SK-N-SH treated with all-trans-retinoic acid at 6 μM for 48 hours (cell line): Measurements from ENCODE around the gene SMARCC1.

Experiments
- BACH2 ChIP-seq: fragments of 250-450 bp; sonication (Bioruptor Pico); IDR thresholded peaks from 2 replicates; pipeline ENCODE4 v1.9.0; 2021; ENCODE audit warnings: mild to moderate bottlenecking, borderline replicate concordance
- ISL1 ChIP-seq: fragments of 250-450 bp; sonication (Bioruptor Pico); IDR thresholded peaks from 2 replicates; pipeline ENCODE4 v2.1.2; 2022; ENCODE audit warnings: mild to moderate bottlenecking, moderate library complexity
- RARB ChIP-seq: fragments of 250-450 bp; sonication (Bioruptor Pico); IDR thresholded peaks from 2 replicates; pipeline ENCODE4 v1.8.0; 2021; ENCODE audit warnings: mild to moderate bottlenecking, moderate library complexity
- ZC3H10 ChIP-seq: fragments of 250-450 bp; sonication (Bioruptor Pico); IDR thresholded peaks from 2 replicates; pipeline ENCODE4 v1.5.1; 2021; ENCODE audit warnings: mild to moderate bottlenecking, moderate library complexity
- ZFP3 ChIP-seq: fragments of 250-450 bp; sonication (Bioruptor Pico); IDR thresholded peaks from 2 replicates; pipeline ENCODE4 v1.5.0; 2020; ENCODE audit warnings: mild to moderate bottlenecking, moderate library complexity
- TF ChIP-seq, protein P1 (sequence below): fragments of 250-450 bp; sonication (Bioruptor Pico); IDR thresholded peaks from 2 replicates; pipeline ENCODE4 v1.8.0; 2020; ENCODE audit warnings: mild to moderate bottlenecking, moderate library complexity, borderline replicate concordance
- TF ChIP-seq, protein P2 (sequence below): fragments of 250-450 bp; sonication (Bioruptor Pico); IDR thresholded peaks from 2 replicates; pipeline ENCODE4 v1.5.1; 2020; ENCODE audit warnings: low read depth, mild to moderate bottlenecking, moderate library complexity
- TF ChIP-seq, protein P3 (sequence below): fragments of 250-450 bp; sonication (Bioruptor Pico); IDR thresholded peaks from 2 replicates; pipeline ENCODE4 v1.5.0; 2020; ENCODE audit warnings: mild to moderate bottlenecking, moderate library complexity

DNA sequence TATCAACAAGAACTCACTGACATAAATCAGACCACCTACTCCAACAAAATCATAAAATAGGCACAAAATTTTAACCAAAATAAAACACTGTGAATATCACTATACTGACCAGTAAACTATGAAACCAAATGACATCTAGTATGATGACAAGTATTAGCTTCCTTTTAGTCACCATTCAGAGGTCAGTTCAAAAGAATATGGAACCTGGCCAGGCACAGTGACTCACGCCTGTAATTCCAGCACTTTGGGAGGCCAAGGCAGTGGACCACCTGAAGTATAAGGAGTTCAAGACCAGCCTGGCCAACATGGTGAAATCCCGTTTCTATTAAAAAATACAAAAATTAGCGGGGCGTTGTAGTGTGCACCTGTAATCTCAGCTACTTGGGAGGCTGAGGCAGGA is 65.8 kb downstream of the SMARCC1 start:
- no peak for TF ChIP-seq ZFP3 (CRISPR knock-in tag)
- TF ChIP-seq ZC3H10 (CRISPR knock-in tag): no peak
- TF ChIP-seq, protein P1, sequence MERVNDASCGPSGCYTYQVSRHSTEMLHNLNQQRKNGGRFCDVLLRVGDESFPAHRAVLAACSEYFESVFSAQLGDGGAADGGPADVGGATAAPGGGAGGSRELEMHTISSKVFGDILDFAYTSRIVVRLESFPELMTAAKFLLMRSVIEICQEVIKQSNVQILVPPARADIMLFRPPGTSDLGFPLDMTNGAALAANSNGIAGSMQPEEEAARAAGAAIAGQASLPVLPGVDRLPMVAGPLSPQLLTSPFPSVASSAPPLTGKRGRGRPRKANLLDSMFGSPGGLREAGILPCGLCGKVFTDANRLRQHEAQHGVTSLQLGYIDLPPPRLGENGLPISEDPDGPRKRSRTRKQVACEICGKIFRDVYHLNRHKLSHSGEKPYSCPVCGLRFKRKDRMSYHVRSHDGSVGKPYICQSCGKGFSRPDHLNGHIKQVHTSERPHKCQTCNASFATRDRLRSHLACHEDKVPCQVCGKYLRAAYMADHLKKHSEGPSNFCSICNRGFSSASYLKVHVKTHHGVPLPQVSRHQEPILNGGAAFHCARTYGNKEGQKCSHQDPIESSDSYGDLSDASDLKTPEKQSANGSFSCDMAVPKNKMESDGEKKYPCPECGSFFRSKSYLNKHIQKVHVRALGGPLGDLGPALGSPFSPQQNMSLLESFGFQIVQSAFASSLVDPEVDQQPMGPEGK (CRISPR knock-in tag): no peak
- TF ChIP-seq, protein P2, sequence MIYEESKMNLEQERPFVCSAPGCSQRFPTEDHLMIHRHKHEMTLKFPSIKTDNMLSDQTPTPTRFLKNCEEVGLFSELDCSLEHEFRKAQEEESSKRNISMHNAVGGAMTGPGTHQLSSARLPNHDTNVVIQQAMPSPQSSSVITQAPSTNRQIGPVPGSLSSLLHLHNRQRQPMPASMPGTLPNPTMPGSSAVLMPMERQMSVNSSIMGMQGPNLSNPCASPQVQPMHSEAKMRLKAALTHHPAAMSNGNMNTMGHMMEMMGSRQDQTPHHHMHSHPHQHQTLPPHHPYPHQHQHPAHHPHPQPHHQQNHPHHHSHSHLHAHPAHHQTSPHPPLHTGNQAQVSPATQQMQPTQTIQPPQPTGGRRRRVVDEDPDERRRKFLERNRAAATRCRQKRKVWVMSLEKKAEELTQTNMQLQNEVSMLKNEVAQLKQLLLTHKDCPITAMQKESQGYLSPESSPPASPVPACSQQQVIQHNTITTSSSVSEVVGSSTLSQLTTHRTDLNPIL (CRISPR knock-in tag): no peak
- TF ChIP-seq RARB (CRISPR knock-in tag): no peak
- TF ChIP-seq, protein P3, sequence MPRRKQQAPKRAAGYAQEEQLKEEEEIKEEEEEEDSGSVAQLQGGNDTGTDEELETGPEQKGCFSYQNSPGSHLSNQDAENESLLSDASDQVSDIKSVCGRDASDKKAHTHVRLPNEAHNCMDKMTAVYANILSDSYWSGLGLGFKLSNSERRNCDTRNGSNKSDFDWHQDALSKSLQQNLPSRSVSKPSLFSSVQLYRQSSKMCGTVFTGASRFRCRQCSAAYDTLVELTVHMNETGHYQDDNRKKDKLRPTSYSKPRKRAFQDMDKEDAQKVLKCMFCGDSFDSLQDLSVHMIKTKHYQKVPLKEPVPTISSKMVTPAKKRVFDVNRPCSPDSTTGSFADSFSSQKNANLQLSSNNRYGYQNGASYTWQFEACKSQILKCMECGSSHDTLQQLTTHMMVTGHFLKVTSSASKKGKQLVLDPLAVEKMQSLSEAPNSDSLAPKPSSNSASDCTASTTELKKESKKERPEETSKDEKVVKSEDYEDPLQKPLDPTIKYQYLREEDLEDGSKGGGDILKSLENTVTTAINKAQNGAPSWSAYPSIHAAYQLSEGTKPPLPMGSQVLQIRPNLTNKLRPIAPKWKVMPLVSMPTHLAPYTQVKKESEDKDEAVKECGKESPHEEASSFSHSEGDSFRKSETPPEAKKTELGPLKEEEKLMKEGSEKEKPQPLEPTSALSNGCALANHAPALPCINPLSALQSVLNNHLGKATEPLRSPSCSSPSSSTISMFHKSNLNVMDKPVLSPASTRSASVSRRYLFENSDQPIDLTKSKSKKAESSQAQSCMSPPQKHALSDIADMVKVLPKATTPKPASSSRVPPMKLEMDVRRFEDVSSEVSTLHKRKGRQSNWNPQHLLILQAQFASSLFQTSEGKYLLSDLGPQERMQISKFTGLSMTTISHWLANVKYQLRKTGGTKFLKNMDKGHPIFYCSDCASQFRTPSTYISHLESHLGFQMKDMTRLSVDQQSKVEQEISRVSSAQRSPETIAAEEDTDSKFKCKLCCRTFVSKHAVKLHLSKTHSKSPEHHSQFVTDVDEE: no peak
- TF ChIP-seq BACH2: no peak
- TF ChIP-seq ISL1 (CRISPR knock-in tag): no peak
